Mononuclear cell (primary cell): ENCODE measurements around the gene LIMS2. TPM values are rescaled to one million over a fixed set of nuclear protein-coding genes. Genes with fewer than 3 reads are reported as not detected.

Experiments used
- H3K27me3 ChIP-seq: 2 replicates; pipeline ENCODE4 v1.6.0; 2011; ENCODE audit warnings: low read length, control low read depth; ENCODE audit not compliant: insufficient read depth
- H3K4me1 ChIP-seq: 2 replicates; pipeline ENCODE4 v1.5.1; 2011; ENCODE audit warnings: mild to moderate bottlenecking, low read length, control low read depth; ENCODE audit not compliant: insufficient read depth
- H3K4me3 ChIP-seq: 2 replicates; pipeline ENCODE4 v1.5.1; 2011; ENCODE audit warnings: mild to moderate bottlenecking, low read length, moderate library complexity
- H3K9me3 ChIP-seq: 2 replicates; pipeline ENCODE4 v1.5.1; 2011; ENCODE audit warnings: low read depth, mild to moderate bottlenecking, control low read depth, low read length
- total RNA-seq: library from RNA; depleted of rRNA; stranded (reverse); fragments of >200 nt; gene quantifications from one replicate; pipeline ENCODE4 v1.2.3, GENCODE V29; 2012

Gene LIMS2
- total RNA-seq, 1 donor: 1.2 TPM

DNA sequence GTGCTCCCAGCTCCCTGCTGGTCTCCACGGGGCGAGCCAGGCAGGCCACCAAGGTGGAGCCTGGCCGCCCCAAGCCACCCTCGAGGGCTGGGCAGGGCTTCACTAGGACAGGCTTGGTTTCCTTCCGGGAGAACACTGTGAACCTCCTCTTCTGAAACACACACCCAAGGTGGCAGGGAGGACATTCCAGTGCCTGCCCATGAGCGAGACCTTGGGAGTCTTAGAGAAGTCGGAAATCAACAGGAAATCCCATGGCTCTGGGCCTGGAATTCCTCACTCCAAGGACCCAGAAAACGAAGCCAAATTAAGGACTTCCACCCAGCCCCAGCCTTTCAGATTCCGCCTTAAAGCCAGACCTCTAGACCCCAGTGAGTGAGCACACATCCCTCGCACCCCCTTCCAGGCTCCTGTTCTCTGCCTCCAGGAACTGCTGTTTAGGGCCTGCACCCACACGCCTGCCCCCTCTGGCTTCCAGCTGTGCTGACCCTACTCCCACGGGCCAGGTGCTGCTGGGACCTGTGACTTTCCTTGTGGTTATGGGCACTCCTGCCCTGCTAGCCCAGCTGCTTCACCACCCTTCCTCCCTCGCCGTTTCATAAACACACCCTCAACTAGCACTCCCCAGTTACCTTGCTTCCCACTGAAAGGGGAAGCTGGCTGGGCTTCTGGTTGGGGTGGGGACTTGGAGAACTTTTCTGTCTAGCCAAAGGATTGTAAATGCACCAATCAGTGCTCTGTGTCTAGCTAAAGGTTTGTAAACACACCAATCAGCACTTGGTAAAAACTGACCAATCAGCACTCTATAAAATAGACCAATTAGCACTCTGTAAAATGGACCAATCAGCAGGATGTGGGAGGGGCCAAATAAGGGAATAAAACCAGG, 15.7 kb downstream of the LIMS2 start:
- peaks cover 15% of the 10 kb centered on the region for H3K27me3 ChIP-seq

DNA sequence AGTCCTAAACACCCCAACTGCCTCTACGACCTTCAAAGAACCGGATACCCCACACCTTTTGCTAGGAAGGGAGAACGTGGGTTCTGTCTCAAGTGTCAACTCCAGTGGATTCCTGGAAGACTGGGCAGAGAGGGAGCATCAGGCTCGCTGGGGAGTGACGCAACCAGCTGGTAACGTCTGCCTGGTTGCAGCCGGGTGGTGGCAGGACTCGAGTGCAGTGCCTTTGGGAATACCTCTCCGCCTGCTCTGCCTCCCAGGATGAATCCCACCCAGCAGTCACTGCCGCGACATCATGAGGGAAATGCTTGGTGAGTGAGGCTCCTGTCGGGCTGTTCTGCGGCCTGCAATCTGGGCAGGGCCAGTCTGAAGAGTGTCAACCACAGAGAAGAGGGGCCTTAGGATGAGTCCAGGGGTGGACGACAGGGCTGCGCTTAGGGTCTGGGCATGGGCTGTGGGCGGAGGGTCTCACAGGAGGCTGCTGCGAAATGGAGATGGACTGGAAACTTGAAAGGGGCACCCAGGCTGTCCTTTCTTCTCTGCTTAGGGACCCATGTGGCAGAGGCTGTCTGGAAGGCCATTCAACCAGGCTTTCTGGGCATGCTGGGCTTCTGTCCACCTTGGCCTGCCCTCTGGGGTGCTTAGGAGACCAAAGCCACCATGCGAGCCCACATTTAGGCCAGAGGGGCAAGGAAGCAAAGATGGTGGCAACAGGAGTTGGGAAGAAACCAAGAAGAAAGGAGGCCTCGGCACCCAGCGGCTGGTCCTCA, 16.5 kb downstream of the LIMS2 start:
- Histone ChIP-seq H3K4me3 (no peak overlapping the region), H3K4me1 (no peaks in the 10 kb centered on the region), H3K27me3 (peaks cover 11% of the 10 kb centered on the region), H3K9me3 (no peaks in the 10 kb centered on the region)

More for the DNA sequence above, 15.7 kb downstream of the LIMS2 start:
- Histone ChIP-seq H3K4me3 (no peak overlapping the region), H3K9me3 (no peaks in the 10 kb centered on the region), H3K4me1 (no peaks in the 10 kb centered on the region)

DNA sequence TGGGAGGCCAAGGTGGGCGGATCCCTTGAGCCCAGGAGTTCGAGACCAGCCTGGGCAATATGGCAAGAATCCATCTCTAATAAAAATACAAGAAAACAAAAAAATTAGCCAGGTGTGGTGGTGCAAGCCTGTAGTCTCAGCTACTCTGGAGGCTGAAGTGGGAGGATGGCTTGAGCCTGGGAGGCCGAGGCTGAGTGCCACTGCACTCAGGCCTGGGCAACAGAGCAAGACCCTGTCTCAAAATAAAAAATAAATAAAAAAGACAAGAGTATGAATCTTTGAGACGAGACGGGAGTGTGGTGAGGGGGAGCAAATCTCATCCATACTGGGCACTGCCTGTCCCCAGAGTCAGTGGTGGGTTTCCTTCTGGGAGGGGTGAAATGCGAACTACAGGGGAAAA, 17.2 kb downstream of the LIMS2 start:
- H3K4me3 ChIP-seq: no peak overlapping the region
- H3K27me3 ChIP-seq: peaks cover 4% of the 10 kb centered on the region
- H3K4me1 ChIP-seq: no peaks in the 10 kb centered on the region
- H3K9me3 ChIP-seq: no peaks in the 10 kb centered on the region

DNA sequence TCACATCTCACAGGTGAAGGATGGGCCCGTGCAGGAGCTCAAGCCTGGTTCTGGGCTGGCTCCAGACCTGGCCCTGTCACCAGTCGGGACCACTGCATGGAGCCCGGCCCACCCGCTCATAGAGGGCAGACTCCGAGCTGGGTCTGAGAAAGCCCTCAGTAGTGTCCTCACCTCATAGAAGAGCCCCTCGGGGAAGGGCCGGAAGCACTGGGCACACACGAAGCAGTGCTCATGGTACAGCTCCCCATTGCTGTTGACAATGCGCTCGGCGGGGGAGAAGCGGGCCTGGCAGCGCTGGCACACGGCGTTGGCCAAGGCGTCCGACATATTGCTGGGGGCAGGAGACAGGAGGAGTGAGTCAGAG, 18.1 kb downstream of the LIMS2 start:
- Histone ChIP-seq H3K27me3 (no peaks in the 10 kb centered on the region), H3K4me3 (no peak overlapping the region), H3K4me1 (no peaks in the 10 kb centered on the region), H3K9me3 (no peaks in the 10 kb centered on the region)

DNA sequence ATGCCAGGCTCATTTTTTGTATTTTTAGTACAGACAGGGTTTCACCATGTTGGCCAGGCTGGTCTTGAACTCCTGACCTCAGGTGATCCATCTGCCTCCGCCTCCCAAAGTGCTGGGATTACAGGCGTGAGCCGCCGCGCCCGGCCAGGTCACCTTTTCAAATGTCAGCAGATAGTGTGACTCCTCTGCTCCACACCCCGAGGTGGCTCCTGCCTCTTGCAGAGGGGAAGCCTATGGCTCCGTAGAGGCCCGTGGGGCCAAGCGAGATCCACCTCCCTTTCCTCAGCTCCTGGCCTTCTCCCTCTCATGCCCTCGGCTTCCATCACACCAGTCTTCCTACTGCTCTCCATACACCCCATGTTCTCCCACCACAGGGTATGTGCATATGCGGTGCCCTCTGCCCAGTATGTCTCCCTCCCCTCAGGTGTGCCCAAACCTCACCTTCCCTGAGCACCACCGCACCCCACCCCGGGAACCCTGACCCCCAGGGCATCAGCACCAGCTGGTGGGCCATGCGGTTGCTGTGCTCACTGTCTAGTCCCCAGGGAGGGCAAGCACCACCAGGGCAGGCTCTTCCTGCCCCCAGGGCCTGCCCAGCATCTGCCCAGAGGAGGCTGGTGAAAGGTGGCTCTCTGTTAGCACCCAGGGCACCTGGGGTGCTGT, 18.6 kb downstream of the LIMS2 start:
- no peaks in the 10 kb centered on the region for H3K9me3 ChIP-seq
- no peaks in the 10 kb centered on the region for H3K4me1 ChIP-seq
- no peaks in the 10 kb centered on the region for H3K27me3 ChIP-seq
- H3K4me3 ChIP-seq: no peak overlapping the region

DNA sequence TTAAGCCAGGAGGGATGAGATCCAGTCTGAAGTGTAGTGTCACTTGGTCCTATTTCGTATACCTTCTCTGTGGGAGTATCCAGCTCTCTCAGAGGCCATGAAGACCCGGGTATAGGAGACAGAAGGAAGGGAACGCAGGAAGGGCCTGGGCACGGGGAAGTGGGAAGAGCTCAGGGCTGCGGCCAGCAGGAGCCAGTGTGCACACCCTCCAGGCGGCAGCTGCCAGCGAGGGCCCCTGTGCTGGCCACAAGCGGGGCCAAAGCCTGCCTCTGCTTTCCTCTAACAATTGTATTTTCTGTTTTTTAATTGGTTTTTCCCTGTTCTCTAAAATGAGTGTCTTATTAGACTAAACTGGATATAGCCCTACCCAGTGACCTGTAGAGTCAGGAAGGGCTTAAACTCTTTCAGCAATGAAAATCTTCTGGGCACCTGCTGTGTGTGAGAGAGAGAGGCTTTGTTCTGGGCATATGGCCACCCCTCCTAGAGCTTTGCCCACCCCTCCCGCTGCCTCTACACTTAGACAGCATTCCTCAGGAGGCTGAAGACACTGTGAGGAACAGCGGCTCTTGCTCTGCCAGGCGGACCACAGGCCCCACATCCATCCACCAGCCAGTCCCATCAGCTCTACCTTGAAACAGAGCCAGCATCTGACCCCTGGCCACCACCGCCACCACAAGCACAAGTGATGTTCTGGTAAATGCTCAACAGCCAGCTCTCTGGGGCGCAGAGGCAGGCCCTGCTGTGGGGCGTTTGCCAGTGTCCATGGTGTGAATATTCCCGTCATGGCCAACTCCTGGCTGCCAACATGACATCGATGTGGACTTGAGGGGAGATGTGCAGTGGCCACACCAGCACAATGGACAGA, 19.9 kb downstream of the LIMS2 start:
- Histone ChIP-seq H3K9me3 (no peaks in the 10 kb centered on the region), H3K27me3 (no peaks in the 10 kb centered on the region), H3K4me3 (no peak overlapping the region), H3K4me1 (no peaks in the 10 kb centered on the region)

DNA sequence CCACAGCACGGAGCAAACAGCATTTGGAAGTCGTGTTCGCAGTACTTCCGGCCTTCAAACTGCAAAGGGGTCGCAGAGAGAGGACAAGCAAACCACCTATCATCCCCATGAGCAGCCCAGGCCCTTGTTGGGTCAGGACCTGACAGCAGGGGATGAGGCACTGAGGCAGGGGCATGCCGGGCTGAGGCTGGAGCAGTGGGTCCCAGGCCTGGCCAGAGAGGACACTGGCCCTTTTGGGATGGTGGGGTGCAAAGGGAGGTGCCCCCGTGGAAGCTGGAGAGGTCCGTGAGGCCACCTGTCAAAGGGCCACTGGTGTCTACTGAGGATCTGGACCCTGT, 20.5 kb downstream of the LIMS2 start:
- no peaks in the 10 kb centered on the region for H3K4me1 ChIP-seq
- no peak overlapping the region for H3K4me3 ChIP-seq
- no peaks in the 10 kb centered on the region for H3K9me3 ChIP-seq
- no peaks in the 10 kb centered on the region for H3K27me3 ChIP-seq

DNA sequence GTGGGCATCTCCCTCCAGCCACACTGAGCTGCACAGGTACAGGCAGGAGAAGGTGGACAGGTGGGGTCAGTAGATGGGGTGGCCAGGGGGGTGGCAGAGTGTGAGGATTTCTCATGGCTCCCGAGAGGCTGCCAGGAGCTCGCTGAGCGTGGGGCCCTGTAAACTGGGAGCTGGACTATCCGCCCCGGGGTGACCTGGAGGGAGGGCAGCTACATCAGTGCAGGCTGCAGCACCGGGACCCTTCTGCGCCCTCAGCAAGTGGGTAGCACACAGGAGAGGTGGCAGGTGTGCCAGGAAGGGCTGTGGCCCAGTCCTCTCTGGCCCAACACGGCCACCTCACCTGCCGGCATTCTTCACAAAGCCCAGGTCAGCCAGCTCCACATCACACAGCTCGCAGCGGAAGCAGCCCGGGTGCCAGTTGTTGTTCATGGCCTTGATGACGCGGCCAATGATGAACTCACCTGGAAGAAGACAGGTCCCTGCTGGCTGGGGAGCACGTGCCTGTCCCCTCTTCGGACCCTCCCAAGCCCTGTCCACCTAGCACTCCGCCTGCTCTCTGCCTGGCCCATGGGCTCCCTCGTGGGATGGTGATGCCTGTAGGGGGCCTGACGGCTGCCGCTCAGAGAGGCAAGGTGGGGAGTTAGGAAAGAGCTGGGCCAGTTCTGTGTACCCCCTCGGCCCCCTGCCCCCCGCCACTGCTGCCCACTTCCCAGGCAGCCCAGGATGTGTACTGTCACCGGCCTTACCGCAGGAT, 21.1 kb downstream of the LIMS2 start:
- H3K27me3 ChIP-seq: no peaks in the 10 kb centered on the region
- no peak overlapping the region for H3K4me3 ChIP-seq
- peaks cover 5% of the 10 kb centered on the region for H3K4me1 ChIP-seq
- no peaks in the 10 kb centered on the region for H3K9me3 ChIP-seq

DNA sequence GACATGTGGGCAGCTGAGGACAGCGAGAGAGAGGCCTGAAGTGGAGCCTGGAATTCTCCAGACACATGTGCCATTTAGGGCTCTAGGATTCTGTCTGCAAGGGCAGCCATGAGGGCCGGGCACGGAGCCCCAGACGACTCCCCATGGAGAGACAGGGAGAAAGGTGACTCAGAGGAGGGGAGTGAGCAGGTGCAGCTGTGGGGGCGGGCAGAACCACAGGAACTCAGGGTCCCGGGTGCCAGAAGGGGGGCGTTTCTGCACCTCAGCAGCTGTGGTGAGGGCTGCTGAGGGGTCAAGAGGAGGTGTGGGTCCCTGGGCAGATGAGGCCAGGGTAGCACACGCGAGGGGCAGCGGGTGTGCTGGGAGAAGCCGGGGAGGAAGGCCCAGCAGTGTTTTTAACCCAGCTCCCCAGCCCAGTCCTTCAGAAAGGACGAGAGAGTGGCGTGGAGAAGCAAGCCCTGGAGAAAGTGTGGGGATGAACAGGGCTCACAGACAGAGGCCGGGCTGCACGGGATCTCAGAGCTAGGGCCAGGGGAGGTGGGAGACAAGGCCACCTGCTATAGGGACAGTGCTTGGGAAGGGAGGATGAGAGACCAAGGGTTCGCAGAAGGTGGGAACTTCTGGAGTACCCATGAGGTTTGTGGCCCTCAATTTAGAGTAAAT, 21.8 kb downstream of the LIMS2 start:
- no peak overlapping the region for H3K4me3 ChIP-seq
- H3K27me3 ChIP-seq: no peaks in the 10 kb centered on the region
- H3K9me3 ChIP-seq: no peaks in the 10 kb centered on the region
- H3K4me1 ChIP-seq: peaks cover 9% of the 10 kb centered on the region

DNA sequence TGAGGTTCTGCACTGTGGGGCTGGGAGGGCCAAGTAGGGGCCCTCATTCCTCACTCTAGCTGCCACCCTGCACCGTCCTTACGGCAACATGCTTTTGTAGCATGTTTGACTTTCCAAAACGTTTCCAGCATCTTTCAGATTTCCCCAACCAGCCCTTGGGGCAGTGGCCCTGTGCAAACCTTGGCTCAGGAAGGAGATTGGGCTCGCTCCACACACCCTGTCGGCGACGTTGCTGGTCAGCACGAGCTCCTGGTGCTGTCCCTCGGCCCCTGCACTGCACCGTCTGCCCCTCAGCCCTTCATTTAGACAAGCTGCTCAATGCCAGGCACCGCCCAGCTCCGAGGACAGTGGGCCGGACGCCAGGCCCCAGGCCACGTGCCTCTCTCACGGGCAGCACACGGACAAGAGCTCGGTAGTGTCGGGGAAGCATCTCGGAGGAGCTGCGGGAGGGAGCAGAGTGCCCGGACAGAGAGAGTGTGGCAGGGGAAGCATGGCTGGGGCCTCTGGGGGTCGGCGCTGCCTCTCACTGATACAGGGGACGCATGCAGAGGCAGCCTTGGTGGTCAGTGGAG, 22.5 kb downstream of the LIMS2 start:
- peaks cover 9% of the 10 kb centered on the region for H3K4me1 ChIP-seq
- no peak overlapping the region for H3K4me3 ChIP-seq
- H3K9me3 ChIP-seq: no peaks in the 10 kb centered on the region

DNA sequence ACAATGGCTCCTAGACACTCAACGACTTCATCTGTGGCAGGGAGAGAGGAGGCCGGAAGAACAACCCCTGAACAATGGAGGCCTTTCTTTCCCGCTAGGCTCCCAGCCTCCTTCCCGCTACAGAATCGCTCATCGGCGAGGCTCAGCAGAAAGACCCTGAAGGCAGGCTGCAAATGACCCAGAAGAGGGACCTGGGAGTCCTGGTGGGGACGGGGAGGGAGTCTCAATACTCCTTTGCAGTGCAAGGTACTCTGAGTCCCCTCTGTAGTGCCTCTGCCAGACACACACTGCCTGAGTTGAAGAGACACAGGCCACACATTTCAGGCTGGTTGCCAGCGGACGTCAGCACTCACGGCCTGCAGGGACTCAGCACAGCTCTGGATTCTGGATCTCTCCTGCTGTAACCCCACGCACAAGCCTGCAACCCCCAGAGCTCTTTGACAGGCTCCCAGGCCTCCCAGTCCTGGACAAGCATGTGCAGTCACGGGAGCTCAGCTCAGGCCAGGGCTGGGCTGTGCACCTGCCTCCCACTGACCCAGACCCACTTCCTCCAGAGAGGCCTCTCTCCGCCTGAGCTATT, 23.3 kb downstream of the LIMS2 start:
- Histone ChIP-seq H3K4me3 (no peak overlapping the region), H3K4me1 (peaks cover 10% of the 10 kb centered on the region), H3K9me3 (no peaks in the 10 kb centered on the region), H3K27me3 (no peaks in the 10 kb centered on the region)

More for the DNA sequence above, 22.5 kb downstream of the LIMS2 start:
- H3K27me3 ChIP-seq: no peaks in the 10 kb centered on the region

DNA sequence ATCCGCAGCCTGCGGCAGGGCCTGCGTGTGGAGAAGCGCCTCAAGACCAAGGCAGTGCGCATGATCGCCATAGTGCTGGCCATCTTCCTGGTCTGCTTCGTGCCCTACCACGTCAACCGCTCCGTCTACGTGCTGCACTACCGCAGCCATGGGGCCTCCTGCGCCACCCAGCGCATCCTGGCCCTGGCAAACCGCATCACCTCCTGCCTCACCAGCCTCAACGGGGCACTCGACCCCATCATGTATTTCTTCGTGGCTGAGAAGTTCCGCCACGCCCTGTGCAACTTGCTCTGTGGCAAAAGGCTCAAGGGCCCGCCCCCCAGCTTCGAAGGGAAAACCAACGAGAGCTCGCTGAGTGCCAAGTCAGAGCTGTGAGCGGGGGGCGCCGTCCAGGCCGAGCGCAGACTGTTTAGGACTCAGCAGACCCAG, 23.9 kb downstream of the LIMS2 start:
- Histone ChIP-seq H3K9me3 (no peaks in the 10 kb centered on the region), H3K4me1 (peaks cover 16% of the 10 kb centered on the region), H3K4me3 (no peak overlapping the region), H3K27me3 (no peaks in the 10 kb centered on the region)

DNA sequence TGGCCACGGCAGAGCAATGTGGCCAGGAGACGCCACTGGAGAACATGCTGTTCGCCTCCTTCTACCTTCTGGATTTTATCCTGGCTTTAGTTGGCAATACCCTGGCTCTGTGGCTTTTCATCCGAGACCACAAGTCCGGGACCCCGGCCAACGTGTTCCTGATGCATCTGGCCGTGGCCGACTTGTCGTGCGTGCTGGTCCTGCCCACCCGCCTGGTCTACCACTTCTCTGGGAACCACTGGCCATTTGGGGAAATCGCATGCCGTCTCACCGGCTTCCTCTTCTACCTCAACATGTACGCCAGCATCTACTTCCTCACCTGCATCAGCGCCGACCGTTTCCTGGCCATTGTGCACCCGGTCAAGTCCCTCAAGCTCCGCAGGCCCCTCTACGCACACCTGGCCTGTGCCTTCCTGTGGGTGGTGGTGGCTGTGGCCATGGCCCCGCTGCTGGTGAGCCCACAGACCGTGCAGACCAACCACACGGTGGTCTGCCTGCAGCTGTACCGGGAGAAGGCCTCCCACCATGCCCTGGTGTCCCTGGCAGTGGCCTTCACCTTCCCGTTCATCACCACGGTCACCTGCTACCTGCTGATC, 24.4 kb downstream of the LIMS2 start:
- Histone ChIP-seq H3K9me3 (no peaks in the 10 kb centered on the region), H3K4me1 (peaks cover 17% of the 10 kb centered on the region), H3K4me3 (no peak overlapping the region), H3K27me3 (no peaks in the 10 kb centered on the region)
